Measurements from ENCODE around the gene NTM.

NTM gene

GRCh38 chr11:131510662-131511061, 140.2 kb downstream of the NTM start:
- no peak for DNase-seq

- no peak for DNase-seq
Measured at GRCh38 chr11:131511794-131512193, 141.4 kb downstream of the NTM start.

- DNase-seq = no peak
Measured at GRCh38 chr11:131512228-131512627, 141.8 kb downstream of the NTM start.

- no peak for DNase-seq
Measured at GRCh38 chr11:131514062-131514461, 143.6 kb downstream of the NTM start.

- DNase-seq = no peak
Measured at GRCh38 chr11:131518305-131518838, 148.0 kb downstream of the NTM start.

- no peak for DNase-seq
Measured at GRCh38 chr11:131522851-131523250, 152.4 kb downstream of the NTM start.

- DNase-seq = no peak
Measured at GRCh38 chr11:131530407-131530806, 160.0 kb downstream of the NTM start.

- DNase-seq = no peak
Measured at GRCh38 chr11:131533149-131533548, 162.7 kb downstream of the NTM start.

GRCh38 chr11:131533998-131534397, 163.6 kb downstream of the NTM start:
- DNase-seq = no peak

GRCh38 chr11:131534611-131535010, 164.2 kb downstream of the NTM start:
- DNase-seq = no peak

- DNase-seq = no peak
Measured at GRCh38 chr11:131536159-131536558, 165.7 kb downstream of the NTM start.

- no peak for DNase-seq
Measured at GRCh38 chr11:131537196-131537595, 166.8 kb downstream of the NTM start.

GRCh38 chr11:131537748-131538147, 167.3 kb downstream of the NTM start:
- DNase-seq = no peak

- DNase-seq = no peak
Measured at GRCh38 chr11:131538322-131538721, 167.9 kb downstream of the NTM start.

- no peak for DNase-seq
Measured at GRCh38 chr11:131540676-131541075, 170.3 kb downstream of the NTM start.

- no peak for DNase-seq
Measured at GRCh38 chr11:131543389-131544025, 173.1 kb downstream of the NTM start.

- no peak for DNase-seq
Measured at GRCh38 chr11:131544591-131544990, 174.2 kb downstream of the NTM start.

GRCh38 chr11:131546218-131546895, 175.9 kb downstream of the NTM start:
- no peak for DNase-seq

GRCh38 chr11:131549099-131549498, 178.7 kb downstream of the NTM start:
- no peak for DNase-seq

- no peak for DNase-seq
Measured at GRCh38 chr11:131549770-131550169, 179.4 kb downstream of the NTM start.

- DNase-seq = no peak
Measured at GRCh38 chr11:131560287-131560686, 189.9 kb downstream of the NTM start.

GRCh38 chr11:131561501-131561900, 191.1 kb downstream of the NTM start:
- DNase-seq = no peak

- no peak for DNase-seq
Measured at GRCh38 chr11:131561972-131562371, 191.6 kb downstream of the NTM start.

GRCh38 chr11:131568318-131568717, 197.9 kb downstream of the NTM start:
- no peak for DNase-seq

- DNase-seq = no peak
Measured at GRCh38 chr11:131571571-131571970, 201.2 kb downstream of the NTM start.
